Activated T-cell treated with anti-CD3 and anti-CD28 coated beads for 1 hour (primary cell): ENCODE results near the gene SETX.

Source experiments
- DNase-seq: peaks from one replicate; pipeline ENCODE4 v3.0.0-alpha.2; 2020; ENCODE audit warnings: low read depth

SETX gene

DNA sequence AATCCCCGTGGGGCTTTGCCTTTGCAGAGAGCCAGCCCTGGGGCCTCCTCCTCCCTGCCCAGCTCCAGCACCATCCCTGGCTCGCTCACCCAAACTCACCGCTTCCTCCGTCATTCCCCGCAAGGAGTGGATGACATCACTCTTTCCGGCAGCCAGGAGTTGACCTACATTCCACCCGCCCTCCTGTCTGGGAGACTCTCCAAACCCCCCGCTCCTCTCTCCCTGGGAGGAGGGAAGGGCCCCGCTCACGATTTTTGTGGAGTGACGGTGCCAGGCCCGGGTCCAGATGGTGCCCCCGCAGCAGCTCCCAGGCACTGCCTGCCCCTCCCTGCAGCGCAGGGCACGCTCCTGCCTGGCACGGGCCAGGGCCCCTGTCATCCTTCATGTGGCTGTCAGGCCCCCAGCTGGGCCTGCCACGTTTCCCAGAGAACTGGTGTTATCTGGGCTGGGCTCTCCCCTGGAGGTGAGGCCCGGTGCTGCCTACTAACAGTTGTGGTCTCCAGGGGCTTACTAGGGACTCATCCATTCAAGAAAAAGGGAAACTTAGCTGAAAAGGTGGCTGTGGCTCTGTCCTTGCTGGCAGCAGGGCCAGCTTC is 140.7 kb downstream of the SETX start:
- no peak for DNase-seq

DNA sequence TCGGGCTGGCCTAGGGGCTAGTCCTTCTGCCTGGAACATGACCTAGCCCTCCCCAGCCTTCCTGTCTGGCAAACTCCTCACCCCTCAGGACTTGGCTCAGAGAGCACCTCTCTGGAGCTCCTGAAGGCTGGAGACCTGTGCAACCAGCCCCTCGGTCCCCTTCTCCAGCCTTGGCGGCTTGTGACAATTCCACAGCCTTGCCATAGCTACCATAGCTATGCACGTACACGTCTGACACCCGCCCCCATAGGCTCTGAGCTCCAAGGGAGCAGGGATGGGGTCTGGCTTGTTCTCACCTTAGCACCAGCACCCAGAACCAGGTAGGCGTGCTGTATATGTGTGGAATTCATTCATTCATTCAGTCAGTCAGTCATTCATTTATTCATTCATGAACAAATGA is 143.2 kb downstream of the SETX start:
- no peak for DNase-seq
